DOHH2 (cell line): ENCODE measurements around the gene MKRN3.

ENCODE experiments used
- H3F3A ChIP-seq: fragments of 200-600 bp; sonication (generic), shearing (Covaris generic); 2 replicates; pipeline ENCODE4 v1.6.0; 2016; ENCODE audit warnings: antibody characterized with exemption, mild to moderate bottlenecking; ENCODE audit not compliant: control insufficient read depth, insufficient read depth
- H3K27ac ChIP-seq: fragments of 200-600 bp; sonication (generic); 2 replicates; pipeline ENCODE4 v1.5.1; 2014; ENCODE audit warnings: low read depth, mild to moderate bottlenecking, low read length, moderate library complexity
- H3K27me3 ChIP-seq: fragments of 200-600 bp; sonication (generic); 2 replicates; pipeline ENCODE4 v1.6.1; 2014; ENCODE audit warnings: mild to moderate bottlenecking, low read length, mixed read lengths; ENCODE audit not compliant: control insufficient read depth
- H3K36me3 ChIP-seq: fragments of 200-600 bp; sonication (generic); 2 replicates; pipeline ENCODE4 v1.6.1; 2014; ENCODE audit warnings: mild to moderate bottlenecking, low read length, moderate library complexity, mixed read lengths; ENCODE audit not compliant: control insufficient read depth
- H3K4me1 ChIP-seq: fragments of 200-600 bp; sonication (generic); 2 replicates; pipeline ENCODE4 v1.6.1; 2014; ENCODE audit warnings: mild to moderate bottlenecking, low read length, mixed read lengths; ENCODE audit not compliant: control insufficient read depth
- H3K4me2 ChIP-seq: fragments of 200-600 bp; sonication (generic); 2 replicates; pipeline ENCODE4 v1.6.0; 2014; ENCODE audit warnings: mild to moderate bottlenecking, low read length, moderate library complexity
- H3K4me3 ChIP-seq: fragments of 200-600 bp; sonication (generic); 2 replicates; pipeline ENCODE4 v1.5.1; 2014; ENCODE audit warnings: mild to moderate bottlenecking, low read length, mixed read lengths
- H3K79me2 ChIP-seq: fragments of 200-600 bp; sonication (generic); 2 replicates; pipeline ENCODE4 v1.6.1; 2014; ENCODE audit warnings: mild to moderate bottlenecking, low read length, mixed read lengths; ENCODE audit not compliant: control insufficient read depth
- H3K9me2 ChIP-seq: fragments of 200-600 bp; sonication (generic); replicated peaks from 2 replicates; pipeline ENCODE4 v1.6.1; 2014; ENCODE audit warnings: mild to moderate bottlenecking, low read length, mixed read lengths; ENCODE audit not compliant: control insufficient read depth
- H3K9me3 ChIP-seq: fragments of 200-600 bp; sonication (generic); 2 replicates; pipeline ENCODE4 v1.6.1; 2014; ENCODE audit warnings: antibody characterized with exemption, low read length, mixed read lengths; ENCODE audit not compliant: control insufficient read depth, insufficient read depth
- H4K20me1 ChIP-seq: fragments of 200-600 bp; sonication (generic); 2 replicates; pipeline ENCODE4 v1.6.0; 2014; ENCODE audit warnings: low read depth, mild to moderate bottlenecking, antibody characterized with exemption, low read length, moderate library complexity; ENCODE audit not compliant: control insufficient read depth, insufficient read depth
- CTCF ChIP-seq: fragments of 200-600 bp; sonication (generic); IDR thresholded peaks from one replicate; pipeline ENCODE4 v1.5.1; 2014; ENCODE audit warnings: antibody characterized with exemption, mild to moderate bottlenecking, low read depth, low read length; ENCODE audit not compliant: poor library complexity, severe bottlenecking
- EZH2phosphoT487 ChIP-seq: fragments of 200-600 bp; sonication (generic); IDR thresholded peaks from 2 replicates; pipeline ENCODE4 v1.6.1; 2017; ENCODE audit warnings: borderline replicate concordance, mild to moderate bottlenecking, antibody characterized with exemption, low read length, moderate library complexity, mixed read lengths

Gene MKRN3

GRCh38 chr15:23524816-23525215 is 40.7 kb upstream of the MKRN3 start:
- Histone ChIP-seq H3F3A (no peaks in the 10 kb centered on the region), H3K27me3 (no peaks in the 10 kb centered on the region), H3K27ac (no peak overlapping the region), H3K4me1 (no peaks in the 10 kb centered on the region), H3K4me2 (no peak overlapping the region), H3K36me3 (no peaks in the 10 kb centered on the region), H3K9me3 (no peaks in the 10 kb centered on the region), H3K79me2 (no peaks in the 10 kb centered on the region), H3K4me3 (no peak overlapping the region), H4K20me1 (no peaks in the 10 kb centered on the region), H3K9me2 (no peaks in the 10 kb centered on the region)
- TF ChIP-seq EZH2phosphoT487: no peak
- TF ChIP-seq CTCF: no peak

DNA sequence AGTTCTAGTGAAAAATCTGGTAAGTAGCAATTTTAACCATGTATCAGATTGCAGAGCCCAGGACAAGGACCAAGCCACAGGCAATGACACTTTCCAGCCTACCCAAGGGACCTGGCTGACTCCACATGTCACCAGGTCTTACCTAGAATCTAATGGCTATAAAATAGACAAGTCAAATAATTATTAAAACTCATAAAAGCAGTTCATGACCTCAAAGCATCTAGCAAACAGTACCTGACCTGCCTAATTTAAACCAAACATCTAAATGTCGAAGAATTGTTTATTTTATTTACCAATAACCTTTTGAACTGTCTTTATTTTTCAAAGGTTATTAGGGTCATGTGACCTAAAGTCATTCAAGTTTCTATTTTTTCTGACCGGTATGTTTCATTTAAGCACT is 35.6 kb upstream of the MKRN3 start:
- TF ChIP-seq CTCF: no peak
- TF ChIP-seq EZH2phosphoT487: no peak
- Histone ChIP-seq H4K20me1 (no peaks in the 10 kb centered on the region), H3K9me3 (no peaks in the 10 kb centered on the region), H3K27ac (no peak overlapping the region), H3K9me2 (no peaks in the 10 kb centered on the region), H3F3A (no peaks in the 10 kb centered on the region), H3K4me1 (no peaks in the 10 kb centered on the region), H3K36me3 (no peaks in the 10 kb centered on the region), H3K79me2 (no peaks in the 10 kb centered on the region), H3K4me2 (no peak overlapping the region), H3K27me3 (no peaks in the 10 kb centered on the region), H3K4me3 (no peak overlapping the region)

GRCh38 chr15:23532024-23532423 is 33.5 kb upstream of the MKRN3 start:
- H3K9me3 ChIP-seq: no peaks in the 10 kb centered on the region; the same call in 1 of the 2 replicates
- H3K27ac ChIP-seq: no peak overlapping the region
- no peaks in the 10 kb centered on the region for H3K36me3 ChIP-seq
- H3K4me1 ChIP-seq: no peaks in the 10 kb centered on the region
- no peaks in the 10 kb centered on the region for H4K20me1 ChIP-seq
- H3K4me3 ChIP-seq: no peak overlapping the region
- H3K79me2 ChIP-seq: no peaks in the 10 kb centered on the region
- H3K9me2 ChIP-seq: no peaks in the 10 kb centered on the region
- no peak for TF ChIP-seq EZH2phosphoT487
- H3F3A ChIP-seq: no peaks in the 10 kb centered on the region
- H3K4me2 ChIP-seq: no peak overlapping the region
- H3K27me3 ChIP-seq: no peaks in the 10 kb centered on the region

DNA sequence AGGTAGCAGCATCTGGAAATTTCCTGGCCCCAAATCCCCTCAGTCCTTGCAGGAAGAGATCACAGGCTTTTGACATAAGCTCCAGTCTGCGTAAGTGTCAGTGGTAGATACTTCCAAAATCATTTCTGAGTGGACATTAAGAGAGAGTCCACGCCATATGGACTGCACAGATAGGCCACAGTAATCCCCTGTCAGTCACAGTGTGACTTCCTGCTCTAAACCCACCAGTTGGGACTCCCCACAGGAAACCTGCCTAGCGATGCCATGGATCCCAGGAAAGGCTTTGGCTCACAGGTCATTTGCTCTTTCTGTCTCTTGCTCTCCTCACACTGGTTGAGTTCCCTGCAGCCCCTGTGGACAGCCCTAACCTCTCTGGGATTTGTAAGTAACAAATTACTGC is 28.8 kb upstream of the MKRN3 start:
- no peaks in the 10 kb centered on the region; the same call in 1 of the 2 replicates for H3K9me3 ChIP-seq
- H3F3A ChIP-seq: no peaks in the 10 kb centered on the region
- TF ChIP-seq CTCF (no peak), EZH2phosphoT487 (no peak)
- H3K9me2 ChIP-seq: no peaks in the 10 kb centered on the region
- H3K27me3 ChIP-seq: no peaks in the 10 kb centered on the region
- no peaks in the 10 kb centered on the region for H3K79me2 ChIP-seq
- no peaks in the 10 kb centered on the region for H4K20me1 ChIP-seq
- no peak overlapping the region for H3K27ac ChIP-seq
- H3K4me1 ChIP-seq: no peaks in the 10 kb centered on the region
- no peak overlapping the region for H3K4me3 ChIP-seq
- no peak overlapping the region for H3K4me2 ChIP-seq
- no peaks in the 10 kb centered on the region for H3K36me3 ChIP-seq
